GM12878 (cell line): ENCODE measurements around the gene CIB4. TPM values are rescaled to one million over a fixed set of nuclear protein-coding genes. Genes with fewer than 3 reads are reported as not detected.

Experiments
- ATAC-seq: fragments of 200-7000 bp; cut with Tn5 transposase; 3 replicates; pipeline ENCODE4 v1.9.1; 2020; ENCODE audit warnings: mild to moderate bottlenecking, moderate library complexity
- BruUV-seq: library from RNA; stranded (reverse); fragments of 400-500 nt; replicated peaks from 2 replicates; lab custom pipeline; 2021; lab: Mats Ljungman, UMichigan
- CTCF ChIA-PET: fragments of 300-600 bp; sonication (Branson Sonifier 250); formaldehyde crosslinking; extraction: SDS; loops from one replicate; lab custom pipeline; 2021; ENCODE audit warnings: inconsistent platforms; lab: Yijun Ruan, JAX
- POLR2A ChIA-PET: fragments of 350-600 bp; formaldehyde crosslinking; extraction: SDS; loops from one replicate; lab custom pipeline; 2021; ENCODE audit warnings: inconsistent platforms; lab: Charles Lee
- RAD21 ChIA-PET: fragments of 300-600 bp; sonication (Branson Sonifier 250); formaldehyde crosslinking; loops from one replicate; lab custom pipeline; 2023; ENCODE audit warnings: antibody characterized with exemption; ENCODE audit not compliant: unreplicated experiment; lab: Charles Lee
- SMC1A ChIA-PET: fragments of 300-600 bp; sonication (Branson Sonifier 250); formaldehyde crosslinking; loops from one replicate; lab custom pipeline; 2023; ENCODE audit not compliant: unreplicated experiment, uncharacterized antibody; lab: Charles Lee
- DNase-seq: peaks from one replicate; pipeline ENCODE4 v3.0.0-alpha.2; 2011; ENCODE audit warnings: low read depth, low spot score
- FAIRE-seq: peaks from 3 replicates; lab custom pipeline; 2011; peaks lifted over from hg19 to GRCh38; lab: Jason Lieb, UNC
- H2AFZ ChIP-seq: 2 replicates; pipeline ENCODE4 v1.6.0; 2011; ENCODE audit warnings: low read depth, low read length, control low read depth; ENCODE audit not compliant: control insufficient read depth
- H3K27ac ChIP-seq: 2 replicates; pipeline ENCODE4 v1.5.1; 2011; ENCODE audit warnings: control low read depth; ENCODE audit not compliant: control insufficient read depth, insufficient read depth
- H3K27me3 ChIP-seq, 2 experiments: replicated peaks in 1 of 2; 2 replicates each; pipeline versions ENCODE4 v1.6.0 to v1.6.1; 2011; ENCODE audit warnings: low read length in 1 of 2; ENCODE audit not compliant: control insufficient read depth in 2 of 2, insufficient read depth in 2 of 2
- H3K36me3 ChIP-seq, 2 experiments: 2 replicates each; pipeline ENCODE4 v1.5.1; 2011; ENCODE audit warnings: low read length in 1 of 2; ENCODE audit not compliant: control insufficient read depth in 2 of 2, insufficient read depth in 2 of 2
- H3K4me1 ChIP-seq: 2 replicates; pipeline ENCODE4 v1.6.1; 2011; ENCODE audit warnings: mild to moderate bottlenecking, low read length, moderate library complexity, mixed read lengths; ENCODE audit not compliant: control insufficient read depth, insufficient read depth
- H3K4me2 ChIP-seq: 2 replicates; pipeline ENCODE4 v1.6.0; 2011; ENCODE audit warnings: control low read depth; ENCODE audit not compliant: control insufficient read depth, insufficient read depth
- H3K4me3 ChIP-seq: fragments of 200-600 bp; sonication (generic); 2 replicates; pipeline ENCODE4 v1.5.1; 2016
- H3K79me2 ChIP-seq: 2 replicates; pipeline ENCODE4 v1.6.0; 2011; ENCODE audit warnings: low read length; ENCODE audit not compliant: control insufficient read depth, insufficient read depth
- H3K9ac ChIP-seq: 2 replicates; pipeline ENCODE4 v1.8.0; 2011; ENCODE audit warnings: low read length, control low read depth, mixed read lengths; ENCODE audit not compliant: control insufficient read depth, insufficient read depth
- H3K9me3 ChIP-seq: replicated peaks from 3 replicates; pipeline ENCODE4 v1.5.1; 2011; ENCODE audit warnings: mild to moderate bottlenecking, low read length; ENCODE audit not compliant: control insufficient read depth, insufficient read depth
- H4K20me1 ChIP-seq: 2 replicates; pipeline ENCODE4 v1.6.0; 2011; ENCODE audit not compliant: control insufficient read depth, insufficient read depth
- CBX3 ChIP-seq: fragments of 200-600 bp; sonication (generic); IDR thresholded peaks from 2 replicates; pipeline ENCODE4 v1.6.1; 2016; ENCODE audit warnings: low read depth, borderline replicate concordance
- FOXK2 ChIP-seq: fragments of 450-650 bp; IDR thresholded peaks from 2 replicates; pipeline ENCODE4 v1.6.1; 2017; ENCODE audit warnings: mild to moderate bottlenecking, moderate library complexity
- KAT2A ChIP-seq: conservative IDR thresholded peaks from 2 replicates; pipeline ENCODE4 v1.6.1; 2011; ENCODE audit warnings: low read depth, low read length; ENCODE audit not compliant: control insufficient read depth
- POLR2AphosphoS5 ChIP-seq: IDR thresholded peaks from 2 replicates; pipeline ENCODE4 v1.6.1; 2011; ENCODE audit warnings: mild to moderate bottlenecking, low read length, inconsistent platforms
- RCOR1 ChIP-seq: conservative IDR thresholded peaks from 2 replicates; pipeline ENCODE4 v1.6.1; 2012; ENCODE audit warnings: low read depth, low read length, improper control_type of control experiment
- SMARCA5 ChIP-seq: fragments of 450-650 bp; IDR thresholded peaks from 2 replicates; pipeline ENCODE4 v1.6.1; 2017; ENCODE audit warnings: mild to moderate bottlenecking
- SREBF1 ChIP-seq: IDR thresholded peaks from 2 replicates; pipeline ENCODE4 v1.6.1; 2012; ENCODE audit warnings: mild to moderate bottlenecking, low read length
- TARDBP ChIP-seq: IDR thresholded peaks from 2 replicates; pipeline ENCODE4 v1.6.1; 2016; ENCODE audit warnings: borderline replicate concordance
- YY1 ChIP-seq: IDR thresholded peaks from 2 replicates; pipeline ENCODE4 v1.6.1; 2011; ENCODE audit warnings: low read depth, mild to moderate bottlenecking, low read length
- WGBS: methylation state at CpG from one replicate; pipeline ENCODE4 v1.1.6; 2016; ENCODE audit warnings: low lambda C conversion rate; ENCODE audit not compliant: insufficient replicate concordance, insufficient coverage; ENCODE audit errors: missing lambda C conversion rate; 5-methylcytosine and 5-hydroxymethylcytosine counted together
- in situ Hi-C: fragments of 300-500 bp; cut with MboI; formaldehyde crosslinking; loops from 9 replicates; pipeline ENCODE4 v1.14.3; 2018; ENCODE audit warnings: mixed read lengths
- intact Hi-C: fragments of 100-400 bp; cut with micrococcal nuclease; formaldehyde crosslinking; loops from one replicate; pipeline ENCODE4 v1.14.2; 2022; ENCODE audit not compliant: unreplicated experiment
- polyA plus RNA-seq, 11 experiments: library from polyadenylated mRNA; depleted of rRNA in 4 of 11; unstranded in 6 of 11; stranded (reverse) in 5 of 11; fragments of >200 nt; fragmentation: Nextera tagmentation in 4 of 11; fragmentation: Illumina TruSeq in 1 of 11; extraction: Ambion mirVana in 4 of 11; extraction: Trizol in 1 of 11; gene quantifications; 1 replicate in 1 of 11; 2 replicates in 10 of 11; pipeline versions ENCODE4 v1.2.1 to v1.2.3, GENCODE V29; 2011 to 2016; ENCODE audit warnings: inconsistent platforms in 2 of 11, missing spikeins in 2 of 11, low read depth in 1 of 11
- total RNA-seq, 4 experiments: library from RNA; depleted of rRNA in 3 of 4; stranded (reverse); fragments of >200 nt in 3 of 4; fragmentation: Illumina TruSeq in 1 of 4; extraction: Trizol in 1 of 4; gene quantifications; 2 replicates each; pipeline versions ENCODE4 v1.2.1 to v1.2.3, GENCODE V29; 2013 to 2021
- TF ChIP-seq, protein P1 (sequence below): fragments of 450-650 bp; IDR thresholded peaks from 2 replicates; pipeline ENCODE4 v1.6.1; 2018; ENCODE audit warnings: mild to moderate bottlenecking, low read depth, moderate library complexity; ENCODE audit not compliant: partially characterized antibody
- TF ChIP-seq, protein P2 (sequence below): IDR thresholded peaks from 2 replicates; pipeline ENCODE4 v1.6.1; 2012; ENCODE audit warnings: improper control_type of control experiment, low read depth, low read length; ENCODE audit not compliant: insufficient replicate concordance

Gene CIB4
- total and polyA plus RNA-seq, 10 of the 15 experiments (the other 5 are each of a cell fraction or from before 2014, with no cell fraction given) = not detected

DNA sequence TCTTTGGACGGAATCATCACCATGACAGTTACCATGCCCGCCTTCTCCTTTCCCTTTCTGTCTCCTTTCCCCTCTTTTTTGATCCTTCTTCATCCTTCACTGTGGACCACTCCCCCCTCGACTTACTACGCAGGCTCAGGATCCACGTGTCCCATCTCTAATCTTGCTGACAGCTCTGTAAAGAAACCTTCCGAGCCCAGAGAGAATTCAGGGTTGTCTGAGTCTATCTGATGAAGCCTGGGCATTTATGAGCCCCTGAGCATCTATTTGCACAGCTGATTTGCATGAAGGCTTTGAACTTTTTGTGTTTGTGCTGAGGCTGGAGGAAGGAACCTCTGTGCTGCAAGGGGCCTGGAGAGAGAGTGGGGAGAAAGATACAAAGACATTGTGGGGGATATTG is 50.7 kb downstream of the CIB4 start (continued):
- TF ChIP-seq, protein P1, sequence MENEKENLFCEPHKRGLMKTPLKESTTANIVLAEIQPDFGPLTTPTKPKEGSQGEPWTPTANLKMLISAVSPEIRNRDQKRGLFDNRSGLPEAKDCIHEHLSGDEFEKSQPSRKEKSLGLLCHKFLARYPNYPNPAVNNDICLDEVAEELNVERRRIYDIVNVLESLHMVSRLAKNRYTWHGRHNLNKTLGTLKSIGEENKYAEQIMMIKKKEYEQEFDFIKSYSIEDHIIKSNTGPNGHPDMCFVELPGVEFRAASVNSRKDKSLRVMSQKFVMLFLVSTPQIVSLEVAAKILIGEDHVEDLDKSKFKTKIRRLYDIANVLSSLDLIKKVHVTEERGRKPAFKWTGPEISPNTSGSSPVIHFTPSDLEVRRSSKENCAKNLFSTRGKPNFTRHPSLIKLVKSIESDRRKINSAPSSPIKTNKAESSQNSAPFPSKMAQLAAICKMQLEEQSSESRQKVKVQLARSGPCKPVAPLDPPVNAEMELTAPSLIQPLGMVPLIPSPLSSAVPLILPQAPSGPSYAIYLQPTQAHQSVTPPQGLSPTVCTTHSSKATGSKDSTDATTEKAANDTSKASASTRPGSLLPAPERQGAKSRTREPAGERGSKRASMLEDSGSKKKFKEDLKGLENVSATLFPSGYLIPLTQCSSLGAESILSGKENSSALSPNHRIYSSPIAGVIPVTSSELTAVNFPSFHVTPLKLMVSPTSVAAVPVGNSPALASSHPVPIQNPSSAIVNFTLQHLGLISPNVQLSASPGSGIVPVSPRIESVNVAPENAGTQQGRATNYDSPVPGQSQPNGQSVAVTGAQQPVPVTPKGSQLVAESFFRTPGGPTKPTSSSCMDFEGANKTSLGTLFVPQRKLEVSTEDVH = no peak
- TF ChIP-seq, protein P2, sequence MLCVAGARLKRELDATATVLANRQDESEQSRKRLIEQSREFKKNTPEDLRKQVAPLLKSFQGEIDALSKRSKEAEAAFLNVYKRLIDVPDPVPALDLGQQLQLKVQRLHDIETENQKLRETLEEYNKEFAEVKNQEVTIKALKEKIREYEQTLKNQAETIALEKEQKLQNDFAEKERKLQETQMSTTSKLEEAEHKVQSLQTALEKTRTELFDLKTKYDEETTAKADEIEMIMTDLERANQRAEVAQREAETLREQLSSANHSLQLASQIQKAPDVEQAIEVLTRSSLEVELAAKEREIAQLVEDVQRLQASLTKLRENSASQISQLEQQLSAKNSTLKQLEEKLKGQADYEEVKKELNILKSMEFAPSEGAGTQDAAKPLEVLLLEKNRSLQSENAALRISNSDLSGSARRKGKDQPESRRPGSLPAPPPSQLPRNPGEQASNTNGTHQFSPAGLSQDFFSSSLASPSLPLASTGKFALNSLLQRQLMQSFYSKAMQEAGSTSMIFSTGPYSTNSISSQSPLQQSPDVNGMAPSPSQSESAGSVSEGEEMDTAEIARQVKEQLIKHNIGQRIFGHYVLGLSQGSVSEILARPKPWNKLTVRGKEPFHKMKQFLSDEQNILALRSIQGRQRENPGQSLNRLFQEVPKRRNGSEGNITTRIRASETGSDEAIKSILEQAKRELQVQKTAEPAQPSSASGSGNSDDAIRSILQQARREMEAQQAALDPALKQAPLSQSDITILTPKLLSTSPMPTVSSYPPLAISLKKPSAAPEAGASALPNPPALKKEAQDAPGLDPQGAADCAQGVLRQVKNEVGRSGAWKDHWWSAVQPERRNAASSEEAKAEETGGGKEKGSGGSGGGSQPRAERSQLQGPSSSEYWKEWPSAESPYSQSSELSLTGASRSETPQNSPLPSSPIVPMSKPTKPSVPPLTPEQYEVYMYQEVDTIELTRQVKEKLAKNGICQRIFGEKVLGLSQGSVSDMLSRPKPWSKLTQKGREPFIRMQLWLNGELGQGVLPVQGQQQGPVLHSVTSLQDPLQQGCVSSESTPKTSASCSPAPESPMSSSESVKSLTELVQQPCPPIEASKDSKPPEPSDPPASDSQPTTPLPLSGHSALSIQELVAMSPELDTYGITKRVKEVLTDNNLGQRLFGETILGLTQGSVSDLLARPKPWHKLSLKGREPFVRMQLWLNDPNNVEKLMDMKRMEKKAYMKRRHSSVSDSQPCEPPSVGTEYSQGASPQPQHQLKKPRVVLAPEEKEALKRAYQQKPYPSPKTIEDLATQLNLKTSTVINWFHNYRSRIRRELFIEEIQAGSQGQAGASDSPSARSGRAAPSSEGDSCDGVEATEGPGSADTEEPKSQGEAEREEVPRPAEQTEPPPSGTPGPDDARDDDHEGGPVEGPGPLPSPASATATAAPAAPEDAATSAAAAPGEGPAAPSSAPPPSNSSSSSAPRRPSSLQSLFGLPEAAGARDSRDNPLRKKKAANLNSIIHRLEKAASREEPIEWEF = no peak
- no peak for TF ChIP-seq POLR2AphosphoS5

DNA sequence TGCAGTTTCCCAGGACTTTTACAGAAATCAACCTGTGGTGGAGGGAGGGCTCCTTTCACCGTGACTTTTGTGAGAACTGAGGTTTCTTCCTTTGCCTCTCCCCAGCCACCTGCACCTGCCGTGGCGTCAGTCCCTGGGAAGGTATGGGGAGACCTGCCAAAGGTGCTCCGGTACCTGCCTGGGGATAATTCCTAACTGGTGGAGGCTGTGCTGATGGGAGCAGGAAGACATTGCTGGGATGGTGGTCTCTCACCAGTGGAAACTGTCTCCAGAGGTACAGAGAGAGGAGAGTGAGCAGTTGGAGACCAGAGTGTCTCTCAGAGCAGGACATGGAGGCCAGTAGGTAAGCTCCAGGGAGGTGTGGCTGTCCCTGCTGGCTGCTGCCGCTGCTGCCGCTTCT is 52.6 kb downstream of the CIB4 start:
- Histone ChIP-seq H3K79me2 (no peaks in the 10 kb centered on the region), H3K9me3 (no peaks in the 10 kb centered on the region), H3K4me2 (no peak overlapping the region), H3K27ac (no peak overlapping the region), H2AFZ (no peak overlapping the region), H3K36me3 (no peaks in the 10 kb centered on the region), H3K27me3 (peaks cover 0 to 3% of the 10 kb centered on the region in 2 experiments; a peak in 2 of 4 replicates), H3K9ac (no peak overlapping the region), H3K4me3 (no peak overlapping the region), H4K20me1 (no peaks in the 10 kb centered on the region), H3K4me1 (peaks cover 8% of the 10 kb centered on the region)
- DNase-seq (no peak), ATAC-seq (no peak), FAIRE-seq (no peak)
- no TSS peak for BruUV-seq
- intact Hi-C loops = no loop called here
- in situ Hi-C loops = no loop called here
- CTCF ChIA-PET = interaction anchor here (2.2 kb wide), 1 partner anchor 11 kb away, joined by 9 read pairs; no protein-coding TSS in a partner anchor
- SMC1A ChIA-PET = no interaction called here
- POLR2A ChIA-PET = no interaction called here
- RAD21 ChIA-PET = no interaction called here
- 35% methylated on average over 6 of the region's 6 CpGs for WGBS
- TF ChIP-seq SMARCA5 = no peak
- no peak for TF ChIP-seq CBX3
- TF ChIP-seq, protein P1 = no peak
- TF ChIP-seq SREBF1 = no peak
- TF ChIP-seq TARDBP = no peak
- TF ChIP-seq RCOR1 = no peak
- TF ChIP-seq FOXK2 = no peak
- no peak for TF ChIP-seq KAT2A
- TF ChIP-seq YY1 = no peak
